PC-3 (cell line): ENCODE measurements around the gene VIPR2.

ENCODE experiments used
- CTCF ChIP-seq: fragments of 300-600 bp; sonication (generic); conservative IDR thresholded peaks from 2 replicates; pipeline ENCODE4 v1.5.1; 2017; ENCODE audit warnings: antibody characterized with exemption, low read depth, mild to moderate bottlenecking, low read length
- EZH2 ChIP-seq: fragments of 300-600 bp; sonication (generic); IDR thresholded peaks from one replicate; pipeline ENCODE4 v1.6.1; 2017; ENCODE audit warnings: antibody characterized with exemption, mild to moderate bottlenecking, low read length; ENCODE audit not compliant: unreplicated experiment

- no peak for TF ChIP-seq CTCF
- TF ChIP-seq EZH2: no peak
Measured at GRCh38 chr7:159066816-159067575, 77.7 kb downstream of the VIPR2 start.
